Uterus (tissue), 2 donors: ENCODE data around the gene EBLN1.

Source experiments
- POLR2A ChIP-seq, 2 donors: fragments of 450-650 bp; IDR thresholded peaks; one replicate each; pipeline ENCODE4 v1.6.1; 2016; ENCODE audit warnings: antibody characterized with exemption in 2 of 2, mild to moderate bottlenecking in 1 of 2, moderate library complexity in 1 of 2
- TF ChIP-seq, protein P1 (sequence below), 4 experiments: fragments of 200-600 bp in 2 of 4; fragments of 450-650 bp in 2 of 4; sonication (generic) in 2 of 4; IDR thresholded peaks; one replicate each; pipeline ENCODE4 v1.5.1; 2016 to 2019; ENCODE audit warnings: antibody characterized with exemption in 4 of 4, mild to moderate bottlenecking in 2 of 4, moderate library complexity in 1 of 4

GRCh38 chr10:22258471-22258870 lies 40.7 kb upstream of the EBLN1 start:
- no peak for TF ChIP-seq POLR2A (IDR thresholded peaks at IDR 0.05)
- TF ChIP-seq, protein P1, sequence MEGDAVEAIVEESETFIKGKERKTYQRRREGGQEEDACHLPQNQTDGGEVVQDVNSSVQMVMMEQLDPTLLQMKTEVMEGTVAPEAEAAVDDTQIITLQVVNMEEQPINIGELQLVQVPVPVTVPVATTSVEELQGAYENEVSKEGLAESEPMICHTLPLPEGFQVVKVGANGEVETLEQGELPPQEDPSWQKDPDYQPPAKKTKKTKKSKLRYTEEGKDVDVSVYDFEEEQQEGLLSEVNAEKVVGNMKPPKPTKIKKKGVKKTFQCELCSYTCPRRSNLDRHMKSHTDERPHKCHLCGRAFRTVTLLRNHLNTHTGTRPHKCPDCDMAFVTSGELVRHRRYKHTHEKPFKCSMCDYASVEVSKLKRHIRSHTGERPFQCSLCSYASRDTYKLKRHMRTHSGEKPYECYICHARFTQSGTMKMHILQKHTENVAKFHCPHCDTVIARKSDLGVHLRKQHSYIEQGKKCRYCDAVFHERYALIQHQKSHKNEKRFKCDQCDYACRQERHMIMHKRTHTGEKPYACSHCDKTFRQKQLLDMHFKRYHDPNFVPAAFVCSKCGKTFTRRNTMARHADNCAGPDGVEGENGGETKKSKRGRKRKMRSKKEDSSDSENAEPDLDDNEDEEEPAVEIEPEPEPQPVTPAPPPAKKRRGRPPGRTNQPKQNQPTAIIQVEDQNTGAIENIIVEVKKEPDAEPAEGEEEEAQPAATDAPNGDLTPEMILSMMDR (IDR thresholded peaks at IDR 0.05), result no peak
